Activated effector memory CD4-positive, alpha-beta T cell treated with Interleukin-2 at 50 U/mL for 16 hours (primary cell): ENCODE measurements around the gene CMTR1.
"Not testable (repeated sequence)": the region's sequence is repeated elsewhere in the genome, so short reads cannot be mapped to it uniquely, and the experiment has no call there.

Experiments used
- DNase-seq: peaks from one replicate; pipeline ENCODE4 v3.0.0-alpha.2; 2020

CMTR1 gene

GRCh38 chr6:37432916-37433656 lies at the start of gene CMTR1:
Gene CMTR1 (plus strand): TSS chr6:37433221. CDS start chr6:37435630, 2,409 bp downstream.
- DNase-seq, result peak; percentile 96

- DNase-seq, result no peak
Observed at GRCh38 chr6:37388578-37388977, 44.4 kb upstream of the CMTR1 start.

GRCh38 chr6:37389857-37390256 lies 43.2 kb upstream of the CMTR1 start:
- no peak for DNase-seq

- DNase-seq, result no peak
Observed at GRCh38 chr6:37391120-37391519, 41.9 kb upstream of the CMTR1 start.

- no peak for DNase-seq
Observed at GRCh38 chr6:37392821-37393220, 40.2 kb upstream of the CMTR1 start.

- DNase-seq, result no peak
Observed at GRCh38 chr6:37393381-37393929, 39.6 kb upstream of the CMTR1 start.

- no peak for DNase-seq
Observed at GRCh38 chr6:37396571-37397180, 36.3 kb upstream of the CMTR1 start.

GRCh38 chr6:37399131-37399530 lies 33.9 kb upstream of the CMTR1 start:
- no peak for DNase-seq

GRCh38 chr6:37399795-37400490 lies 33.1 kb upstream of the CMTR1 start:
- no peak for DNase-seq

- not testable (repeated sequence) for DNase-seq
Observed at GRCh38 chr6:37401658-37402057, 31.4 kb upstream of the CMTR1 start.

- DNase-seq, result no peak
Observed at GRCh38 chr6:37406726-37407341, 26.2 kb upstream of the CMTR1 start.

GRCh38 chr6:37407948-37408347 lies 25.1 kb upstream of the CMTR1 start:
- DNase-seq, result no peak

GRCh38 chr6:37409501-37409900 lies 23.5 kb upstream of the CMTR1 start:
- no peak for DNase-seq

GRCh38 chr6:37417393-37417792 lies 15.6 kb upstream of the CMTR1 start:
- DNase-seq, result no peak

GRCh38 chr6:37418722-37419121 lies 14.3 kb upstream of the CMTR1 start:
- DNase-seq, result no peak

GRCh38 chr6:37426058-37426944 lies 6.7 kb upstream of the CMTR1 start:
- DNase-seq, result no peak

- no peak for DNase-seq
Observed at GRCh38 chr6:37426945-37427510, 6.0 kb upstream of the CMTR1 start.

GRCh38 chr6:37429352-37429750 lies 3.7 kb upstream of the CMTR1 start:
- no peak for DNase-seq

- DNase-seq, result no peak
Observed at GRCh38 chr6:37432590-37432915, 468 bp upstream of the CMTR1 start.

- DNase-seq, result no peak
Observed at GRCh38 chr6:37433657-37434271, 743 bp downstream of the CMTR1 start.

GRCh38 chr6:37435373-37435772 lies 2.4 kb downstream of the CMTR1 start:
- DNase-seq, result no peak

- DNase-seq, result no peak
Observed at GRCh38 chr6:37435816-37436215, 2.8 kb downstream of the CMTR1 start.
